Keratinocyte (primary cell): Measurements from ENCODE around the gene B3GNT2. TPM values are rescaled to one million over a fixed set of nuclear protein-coding genes. Genes with fewer than 3 reads are reported as not detected.

Source experiments
- DNase-seq: peaks from one replicate; pipeline ENCODE4 v3.0.0-alpha.2; 2011; ENCODE audit warnings: low read depth, missing footprints, low spot score
- FAIRE-seq: peaks from 2 replicates; lab custom pipeline; 2011; peaks lifted over from hg19 to GRCh38; lab: Jason Lieb, UNC
- H2AFZ ChIP-seq: 2 replicates; pipeline ENCODE4 v1.6.0; 2012; ENCODE audit warnings: low read length, control low read depth, inconsistent platforms; ENCODE audit not compliant: control insufficient read depth
- H3K27ac ChIP-seq: 2 replicates; pipeline ENCODE4 v1.5.1; 2011; ENCODE audit warnings: low read length; ENCODE audit not compliant: control insufficient read depth, insufficient read depth
- H3K27me3 ChIP-seq: 3 replicates; pipeline ENCODE4 v1.6.0; 2011; ENCODE audit warnings: low read length; ENCODE audit not compliant: control insufficient read depth, insufficient read depth; ENCODE audit errors: extremely low read depth
- H3K36me3 ChIP-seq, 2 experiments: 2 replicates in 1 of 2; 3 replicates in 1 of 2; pipeline ENCODE4 v1.5.1; 2011; ENCODE audit warnings: low read length in 2 of 2, mild to moderate bottlenecking in 1 of 2; ENCODE audit not compliant: control insufficient read depth in 2 of 2, insufficient read depth in 2 of 2; ENCODE audit errors: extremely low read depth in 1 of 2
- H3K4me1 ChIP-seq: 3 replicates; pipeline ENCODE4 v1.5.1; 2011; ENCODE audit warnings: low read length; ENCODE audit not compliant: control insufficient read depth, insufficient read depth; ENCODE audit errors: extremely low read depth
- H3K4me2 ChIP-seq: 3 replicates; pipeline ENCODE4 v1.6.0; 2011; ENCODE audit warnings: low read depth, low read length; ENCODE audit not compliant: control insufficient read depth, insufficient read depth; ENCODE audit errors: extremely low read depth
- H3K4me3 ChIP-seq, 3 experiments: fragments of 200-600 bp in 1 of 3; sonication (generic) in 1 of 3; 2 replicates in 2 of 3; 3 replicates in 1 of 3; pipeline ENCODE4 v1.5.1; 2011 to 2016; ENCODE audit warnings: low read length in 3 of 3, mild to moderate bottlenecking in 3 of 3, control low read depth in 2 of 3, inconsistent platforms in 1 of 3, low read depth in 1 of 3, mixed read lengths in 1 of 3, mixed run types in 1 of 3, moderate library complexity in 1 of 3; ENCODE audit not compliant: control insufficient read depth in 2 of 3, insufficient read depth in 2 of 3; ENCODE audit errors: extremely low read depth in 1 of 3
- H3K79me2 ChIP-seq: 2 replicates; pipeline ENCODE4 v1.6.0; 2012; ENCODE audit warnings: low read length; ENCODE audit not compliant: control insufficient read depth, insufficient read depth
- H3K9ac ChIP-seq: 3 replicates; pipeline ENCODE4 v1.6.0; 2011; ENCODE audit warnings: low read length; ENCODE audit not compliant: control insufficient read depth, insufficient read depth; ENCODE audit errors: extremely low read depth
- H3K9me1 ChIP-seq: 3 replicates; pipeline ENCODE4 v1.6.0; 2011; ENCODE audit warnings: low read length; ENCODE audit not compliant: control insufficient read depth, insufficient read depth; ENCODE audit errors: extremely low read depth
- H3K9me3 ChIP-seq: 2 replicates; pipeline ENCODE4 v1.5.1; 2012; ENCODE audit warnings: low read depth, low read length; ENCODE audit not compliant: control insufficient read depth
- H4K20me1 ChIP-seq: 3 replicates; pipeline ENCODE4 v1.6.0; 2011; ENCODE audit warnings: low read length; ENCODE audit not compliant: control insufficient read depth, insufficient read depth; ENCODE audit errors: extremely low read depth
- EZH2 ChIP-seq: IDR thresholded peaks from one replicate; pipeline ENCODE4 v1.6.1; 2012; ENCODE audit warnings: inconsistent platforms, mild to moderate bottlenecking, low read length, moderate library complexity
- dilution Hi-C: fragments of 300-500 bp; cut with MboI; formaldehyde crosslinking; loops from one replicate; pipeline ENCODE4 v1.7.0; 2020; ENCODE audit warnings: low sequenced_read_pairs; ENCODE audit not compliant: extremely low pct_ligation_motif_present
- polyA plus RNA-seq, 5 experiments: library from polyadenylated mRNA; depleted of rRNA in 3 of 5; stranded (reverse) in 3 of 5; stranded (forward) in 1 of 5; unstranded in 1 of 5; fragments of >200 nt; gene quantifications; 1 replicate in 1 of 5; 2 replicates in 3 of 5; 3 replicates in 1 of 5; pipeline versions ENCODE4 v1.2.1 to v1.2.3, GENCODE V29; 2011 to 2012; ENCODE audit warnings: missing spikeins in 2 of 5, low read depth in 1 of 5, low replicate concordance in 1 of 5
- TF ChIP-seq, protein P1 (sequence below), 3 experiments: IDR thresholded peaks in 1 of 3; conservative IDR thresholded peaks in 1 of 3; optimal IDR thresholded peaks in 1 of 3; 2 replicates in 2 of 3; 3 replicates in 1 of 3; pipeline versions ENCODE3 to v1.5.1; 2011; ENCODE audit warnings: low read length in 3 of 3, mild to moderate bottlenecking in 3 of 3, moderate library complexity in 2 of 3, control low read depth in 1 of 3, inconsistent platforms in 1 of 3; ENCODE audit not compliant: insufficient read depth in 2 of 3; ENCODE audit errors: extremely low read depth in 1 of 3

B3GNT2 gene
- polyA plus RNA-seq, 1 donor (not counting 4 experiments of a cell fraction or from before 2014, with no cell fraction given) = 44.3 TPM

DNA sequence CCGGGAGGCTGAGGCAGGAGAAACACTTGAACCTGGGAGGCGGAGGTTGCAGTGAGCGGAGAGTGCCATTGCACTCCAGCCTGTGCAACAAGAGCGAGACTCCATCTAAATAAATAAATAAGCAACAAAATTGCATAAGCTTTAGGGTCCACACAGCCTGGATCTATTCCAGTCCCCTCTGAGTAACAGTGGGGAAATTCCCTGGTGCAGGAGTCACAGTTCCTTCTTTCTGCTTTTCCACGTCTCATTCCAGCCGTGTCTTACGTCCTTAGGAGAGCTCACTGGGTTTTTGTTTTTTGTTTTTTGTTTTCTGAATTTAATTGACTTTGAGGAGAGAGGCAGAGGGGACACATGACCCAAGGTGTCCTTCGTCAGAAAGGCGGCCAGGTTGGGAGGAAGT, 44.6 kb downstream of the B3GNT2 start:
- no peak for DNase-seq
- no peaks in the 10 kb centered on the region for H3K4me1 ChIP-seq
- no peaks in the 10 kb centered on the region for H3K9me3 ChIP-seq
- no peak overlapping the region for H3K4me3 ChIP-seq
- no peak overlapping the region for H3K4me2 ChIP-seq
- no peaks in the 10 kb centered on the region for H3K9me1 ChIP-seq
- H3K36me3 ChIP-seq = no peaks in the 10 kb centered on the region
- no peak overlapping the region for H2AFZ ChIP-seq
- H3K27ac ChIP-seq = no peak overlapping the region
- no peaks in the 10 kb centered on the region for H3K79me2 ChIP-seq
- no peak for TF ChIP-seq EZH2
- TF ChIP-seq, protein P1, sequence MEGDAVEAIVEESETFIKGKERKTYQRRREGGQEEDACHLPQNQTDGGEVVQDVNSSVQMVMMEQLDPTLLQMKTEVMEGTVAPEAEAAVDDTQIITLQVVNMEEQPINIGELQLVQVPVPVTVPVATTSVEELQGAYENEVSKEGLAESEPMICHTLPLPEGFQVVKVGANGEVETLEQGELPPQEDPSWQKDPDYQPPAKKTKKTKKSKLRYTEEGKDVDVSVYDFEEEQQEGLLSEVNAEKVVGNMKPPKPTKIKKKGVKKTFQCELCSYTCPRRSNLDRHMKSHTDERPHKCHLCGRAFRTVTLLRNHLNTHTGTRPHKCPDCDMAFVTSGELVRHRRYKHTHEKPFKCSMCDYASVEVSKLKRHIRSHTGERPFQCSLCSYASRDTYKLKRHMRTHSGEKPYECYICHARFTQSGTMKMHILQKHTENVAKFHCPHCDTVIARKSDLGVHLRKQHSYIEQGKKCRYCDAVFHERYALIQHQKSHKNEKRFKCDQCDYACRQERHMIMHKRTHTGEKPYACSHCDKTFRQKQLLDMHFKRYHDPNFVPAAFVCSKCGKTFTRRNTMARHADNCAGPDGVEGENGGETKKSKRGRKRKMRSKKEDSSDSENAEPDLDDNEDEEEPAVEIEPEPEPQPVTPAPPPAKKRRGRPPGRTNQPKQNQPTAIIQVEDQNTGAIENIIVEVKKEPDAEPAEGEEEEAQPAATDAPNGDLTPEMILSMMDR (optimal IDR thresholded peaks at IDR 0.05 in 1 of 3, IDR thresholded peaks at IDR 0.05 in 1 of 3, conservative IDR thresholded peaks at IDR 0.05 in 1 of 3; ENCODE audit: extremely low read depth in 1 of 3, insufficient read depth in 2 of 3, low read length in 3 of 3) = no peak
- no peak for FAIRE-seq
- dilution Hi-C loops = no loop called here
- H3K27me3 ChIP-seq = no peaks in the 10 kb centered on the region
- no peak overlapping the region for H3K9ac ChIP-seq
- no peaks in the 10 kb centered on the region for H4K20me1 ChIP-seq

DNA sequence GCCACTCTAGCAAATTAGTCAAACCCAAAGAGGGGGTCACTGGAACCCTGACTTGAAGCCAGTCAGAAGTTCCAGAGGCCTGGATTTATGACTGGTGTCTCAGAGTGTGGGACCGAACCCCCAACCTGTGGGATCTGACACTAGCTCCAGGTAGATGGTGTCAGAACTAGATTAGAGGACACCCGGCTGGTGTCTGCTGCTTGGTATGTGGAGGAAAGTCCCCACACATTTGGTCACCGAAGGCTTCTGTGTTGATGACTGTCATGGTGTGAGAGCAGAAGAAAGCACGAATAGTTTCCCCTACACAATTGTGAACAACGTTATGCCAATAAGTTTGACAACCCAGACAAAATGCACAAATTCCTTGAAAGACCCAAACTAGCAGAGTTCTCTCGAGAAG, 48.1 kb downstream of the B3GNT2 start:
- Histone ChIP-seq H3K4me2 (no peak overlapping the region), H3K4me1 (no peaks in the 10 kb centered on the region), H3K4me3 (no peak overlapping the region), H3K79me2 (no peaks in the 10 kb centered on the region), H4K20me1 (no peaks in the 10 kb centered on the region), H3K9me3 (no peaks in the 10 kb centered on the region), H3K36me3 (no peaks in the 10 kb centered on the region), H3K9me1 (no peaks in the 10 kb centered on the region), H3K9ac (no peak overlapping the region), H3K27me3 (no peaks in the 10 kb centered on the region), H2AFZ (no peak overlapping the region), H3K27ac (no peak overlapping the region)
- FAIRE-seq (no peak), DNase-seq (no peak)
- TF ChIP-seq EZH2 = no peak
- TF ChIP-seq, protein P1 (optimal IDR thresholded peaks at IDR 0.05 in 1 of 3, IDR thresholded peaks at IDR 0.05 in 1 of 3, conservative IDR thresholded peaks at IDR 0.05 in 1 of 3; ENCODE audit: extremely low read depth in 1 of 3, insufficient read depth in 2 of 3, low read length in 3 of 3) = no peak
- dilution Hi-C loops = no loop called here
